Breast epithelium (tissue), 3 donors: ENCODE data around the gene RAC2.

Experiments
- POLR2A ChIP-seq: fragments of 450-650 bp; IDR thresholded peaks from one replicate; pipeline ENCODE4 v1.6.1; 2016; ENCODE audit warnings: antibody characterized with exemption, mild to moderate bottlenecking, moderate library complexity
- TF ChIP-seq, protein P1 (sequence below), 3 donors: fragments of 450-650 bp; IDR thresholded peaks; one replicate each; pipeline ENCODE4 v1.5.1; 2016 to 2017; ENCODE audit warnings: antibody characterized with exemption in 3 of 3, mild to moderate bottlenecking in 3 of 3, moderate library complexity in 3 of 3

GRCh38 chr22:37274380-37274862 is 30.4 kb upstream of the RAC2 start:
- no peak for TF ChIP-seq POLR2A
- TF ChIP-seq, protein P1, sequence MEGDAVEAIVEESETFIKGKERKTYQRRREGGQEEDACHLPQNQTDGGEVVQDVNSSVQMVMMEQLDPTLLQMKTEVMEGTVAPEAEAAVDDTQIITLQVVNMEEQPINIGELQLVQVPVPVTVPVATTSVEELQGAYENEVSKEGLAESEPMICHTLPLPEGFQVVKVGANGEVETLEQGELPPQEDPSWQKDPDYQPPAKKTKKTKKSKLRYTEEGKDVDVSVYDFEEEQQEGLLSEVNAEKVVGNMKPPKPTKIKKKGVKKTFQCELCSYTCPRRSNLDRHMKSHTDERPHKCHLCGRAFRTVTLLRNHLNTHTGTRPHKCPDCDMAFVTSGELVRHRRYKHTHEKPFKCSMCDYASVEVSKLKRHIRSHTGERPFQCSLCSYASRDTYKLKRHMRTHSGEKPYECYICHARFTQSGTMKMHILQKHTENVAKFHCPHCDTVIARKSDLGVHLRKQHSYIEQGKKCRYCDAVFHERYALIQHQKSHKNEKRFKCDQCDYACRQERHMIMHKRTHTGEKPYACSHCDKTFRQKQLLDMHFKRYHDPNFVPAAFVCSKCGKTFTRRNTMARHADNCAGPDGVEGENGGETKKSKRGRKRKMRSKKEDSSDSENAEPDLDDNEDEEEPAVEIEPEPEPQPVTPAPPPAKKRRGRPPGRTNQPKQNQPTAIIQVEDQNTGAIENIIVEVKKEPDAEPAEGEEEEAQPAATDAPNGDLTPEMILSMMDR (IDR thresholded peaks at IDR 0.05), result no peak
